ENCODE measurements around the gene CYBB.

The CYBB gene

GRCh38 chrX:37830371-37830770 lies 50.5 kb downstream of the CYBB start:
- intact Hi-C loops (cut with DNase I; ENCODE audit: low total_unique reads), result no loop called here
- Histone ChIP-seq H3K9me3 (no peaks in the 10 kb centered on the region), H3K4me1 (peaks cover 0 to 4% (median 0%) of the 10 kb centered on the region in 4 donors), H3K27me3 (no peaks in the 10 kb centered on the region), H3K4me3 (no peak overlapping the region), H3K27ac (no peak overlapping the region), H3K36me3 (no peaks in the 10 kb centered on the region)
- TF ChIP-seq CTCF (IDR thresholded peaks at IDR 0.05), result no peak
- DNase-seq, result no peak

- H3K4me3 ChIP-seq, result no peak overlapping the region
- no peaks in the 10 kb centered on the region for H3K9me3 ChIP-seq
- H3K4me1 ChIP-seq, result peaks cover 0 to 3% (median 0%) of the 10 kb centered on the region in 4 donors
- no peak overlapping the region for H3K27ac ChIP-seq
- H3K27me3 ChIP-seq, result no peaks in the 10 kb centered on the region
- DNase-seq, result no peak
- intact Hi-C loops (cut with DNase I; ENCODE audit: low total_unique reads), result no loop called here
- no peak for TF ChIP-seq CTCF (IDR thresholded peaks at IDR 0.05)
- peaks cover 0 to 9% (median 5%) of the 10 kb centered on the region in 3 donors for H3K36me3 ChIP-seq
Measured at GRCh38 chrX:37834937-37835336, 55.1 kb downstream of the CYBB start.

- Histone ChIP-seq H3K9me3 (no peaks in the 10 kb centered on the region), H3K36me3 (peaks cover 0 to 9% (median 5%) of the 10 kb centered on the region in 3 donors), H3K27ac (no peak overlapping the region), H3K27me3 (no peaks in the 10 kb centered on the region), H3K4me1 (peaks cover 0 to 18% (median 0%) of the 10 kb centered on the region in 4 donors), H3K4me3 (no peak overlapping the region)
- no peak for DNase-seq
- intact Hi-C loops (cut with DNase I; ENCODE audit: low total_unique reads), result no loop called here
- no peak for TF ChIP-seq CTCF (IDR thresholded peaks at IDR 0.05)
Measured at GRCh38 chrX:37840931-37841330, 61.1 kb downstream of the CYBB start.

GRCh38 chrX:37844622-37845021 lies 64.8 kb downstream of the CYBB start:
- H3K27me3 ChIP-seq, result no peaks in the 10 kb centered on the region
- no peak overlapping the region for H3K27ac ChIP-seq
- no peak overlapping the region for H3K4me3 ChIP-seq
- no peaks in the 10 kb centered on the region for H3K36me3 ChIP-seq
- no peaks in the 10 kb centered on the region for H3K9me3 ChIP-seq
- no peak for TF ChIP-seq CTCF (IDR thresholded peaks at IDR 0.05)
- peaks cover 0 to 21% (median 0%) of the 10 kb centered on the region in 4 donors for H3K4me1 ChIP-seq
- DNase-seq, result no peak
- intact Hi-C loops (cut with DNase I; ENCODE audit: low total_unique reads), result no loop called here

- peaks cover 0 to 21% (median 0%) of the 10 kb centered on the region in 4 donors for H3K4me1 ChIP-seq
- intact Hi-C loops (cut with DNase I; ENCODE audit: low total_unique reads), result no loop called here
- H3K27me3 ChIP-seq, result no peaks in the 10 kb centered on the region
- no peaks in the 10 kb centered on the region for H3K36me3 ChIP-seq
- TF ChIP-seq CTCF (IDR thresholded peaks at IDR 0.05), result no peak
- no peak for DNase-seq
- peak overlapping the region; percentile 94 to 98 for H3K27ac ChIP-seq
- H3K4me3 ChIP-seq, result peak overlapping the region; percentile 88 to 89
- H3K9me3 ChIP-seq, result no peaks in the 10 kb centered on the region
Measured at GRCh38 chrX:37846141-37846540, 66.3 kb downstream of the CYBB start.

- Histone ChIP-seq H3K27me3 (no peaks in the 10 kb centered on the region), H3K9me3 (no peaks in the 10 kb centered on the region), H3K4me3 (peak overlapping the region; percentile 88 to 89), H3K36me3 (no peaks in the 10 kb centered on the region), H3K4me1 (peaks cover 0 to 21% (median 0%) of the 10 kb centered on the region in 4 donors), H3K27ac (peak overlapping the region; percentile 94 to 98)
- intact Hi-C loops (cut with DNase I; ENCODE audit: low total_unique reads), result no loop called here
- TF ChIP-seq CTCF (IDR thresholded peaks at IDR 0.05), result no peak
- DNase-seq, result no peak
Measured at GRCh38 chrX:37846558-37846933, 66.7 kb downstream of the CYBB start.
